Fibroblast of lung (primary cell): ENCODE data around the gene SLC35C1. TPM values are rescaled to one million over a fixed set of nuclear protein-coding genes. Genes with fewer than 3 reads are reported as not detected.
"Not testable (repeated sequence)": the region's sequence is repeated elsewhere in the genome, so short reads cannot be mapped to it uniquely, and the experiment has no call there.

Experiments used
- DNase-seq, 2 donors: peaks; one replicate each; pipeline versions ENCODE4 v3.0.0 to v3.0.0-alpha.2; 2010; ENCODE audit warnings: low read depth in 2 of 2
- H2AFZ ChIP-seq: 2 replicates; pipeline ENCODE4 v1.5.1; 2012; ENCODE audit warnings: low read length, control low read depth, inconsistent platforms
- H3K27ac ChIP-seq: 2 replicates; pipeline ENCODE4 v1.5.1; 2011; ENCODE audit warnings: low read length, control low read depth; ENCODE audit not compliant: insufficient read depth
- H3K27me3 ChIP-seq: 2 replicates; pipeline ENCODE4 v1.5.1; 2011; ENCODE audit warnings: mild to moderate bottlenecking, low read length; ENCODE audit not compliant: control insufficient read depth, insufficient read depth
- H3K36me3 ChIP-seq: 2 replicates; pipeline ENCODE4 v1.5.1; 2011; ENCODE audit warnings: low read length; ENCODE audit not compliant: control insufficient read depth, insufficient read depth
- H3K4me1 ChIP-seq: 2 replicates; pipeline ENCODE4 v1.5.1; 2011; ENCODE audit warnings: low read length; ENCODE audit not compliant: control insufficient read depth, insufficient read depth; ENCODE audit errors: extremely low read depth
- H3K4me2 ChIP-seq: 2 replicates; pipeline ENCODE4 v1.5.1; 2011; ENCODE audit warnings: low read length, control low read depth; ENCODE audit not compliant: insufficient read depth; ENCODE audit errors: extremely low read depth
- H3K4me3 ChIP-seq, 4 experiments: fragments of 200-600 bp in 1 of 4; sonication (generic) in 1 of 4; replicated peaks in 1 of 4; 2 replicates each; pipeline ENCODE4 v1.5.1; 2011 to 2016; ENCODE audit warnings: low read length in 4 of 4, low read depth in 3 of 4, mild to moderate bottlenecking in 3 of 4, control low read depth in 2 of 4, inconsistent platforms in 1 of 4, mixed read lengths in 1 of 4; ENCODE audit not compliant: insufficient read depth in 1 of 4; ENCODE audit errors: control extremely low read depth in 1 of 4
- H3K79me2 ChIP-seq: 2 replicates; pipeline ENCODE4 v1.5.1; 2012; ENCODE audit warnings: mild to moderate bottlenecking, low read length, inconsistent platforms; ENCODE audit not compliant: control insufficient read depth, insufficient read depth
- H3K9ac ChIP-seq: 2 replicates; pipeline ENCODE4 v1.5.1; 2011; ENCODE audit warnings: mild to moderate bottlenecking, low read length, control low read depth; ENCODE audit not compliant: insufficient read depth
- H3K9me3 ChIP-seq: 2 replicates; pipeline ENCODE4 v1.5.1; 2012; ENCODE audit warnings: low read depth, low read length; ENCODE audit not compliant: control insufficient read depth, insufficient read depth
- H4K20me1 ChIP-seq: 2 replicates; pipeline ENCODE4 v1.5.1; 2011; ENCODE audit warnings: low read length; ENCODE audit not compliant: control insufficient read depth, insufficient read depth; ENCODE audit errors: extremely low read depth
- CTCF ChIP-seq, 2 donors: IDR thresholded peaks in 1 of 2; conservative IDR thresholded peaks in 1 of 2; 1 replicate in 1 of 2; 2 replicates in 1 of 2; pipeline ENCODE4 v1.5.1; 2011 to 2012; ENCODE audit warnings: low read length in 2 of 2, control low read depth in 1 of 2, inconsistent platforms in 1 of 2, low read depth in 1 of 2, mild to moderate bottlenecking in 1 of 2
- EZH2 ChIP-seq: IDR thresholded peaks from 2 replicates; pipeline ENCODE4 v1.5.1; 2012; ENCODE audit warnings: low read length, control low read depth, mild to moderate bottlenecking; ENCODE audit errors: missing control alignments
- polyA plus RNA-seq, 2 donors: library from polyadenylated mRNA; depleted of rRNA in 1 of 2; stranded (reverse) in 1 of 2; unstranded in 1 of 2; fragments of >200 nt; gene quantifications; 2 replicates each; pipeline ENCODE4 v1.2.1, GENCODE V29; 2011 to 2012; ENCODE audit warnings: missing spikeins in 1 of 2
- total RNA-seq: library from RNA; depleted of rRNA; stranded (reverse); fragments of >200 nt; gene quantifications from 2 replicates; pipeline ENCODE4 v1.2.1, GENCODE V29; 2014

SLC35C1 gene
- total and polyA plus RNA-seq, 2 donors (not counting 1 experiment from before 2014, with no cell fraction given): 6.7 to 10.4 TPM

- Histone ChIP-seq H4K20me1 (no peaks in the 10 kb centered on the region), H3K4me1 (no peaks in the 10 kb centered on the region), H3K4me3 (no peak overlapping the region), H3K9me3 (no peaks in the 10 kb centered on the region), H3K4me2 (no peak overlapping the region), H3K79me2 (no peaks in the 10 kb centered on the region), H3K9ac (no peak overlapping the region), H3K36me3 (no peaks in the 10 kb centered on the region), H2AFZ (no peak overlapping the region), H3K27ac (no peak overlapping the region), H3K27me3 (peaks cover 17% of the 10 kb centered on the region)
- TF ChIP-seq CTCF (conservative IDR thresholded peaks at IDR 0.05 in 1 of 2, IDR thresholded peaks at IDR 0.05 in 1 of 2; ENCODE audit: low read depth in 1 of 2, low read length in 2 of 2): no peak
- DNase-seq: no peak
Measured at GRCh38 chr11:45833761-45834160, 28.8 kb downstream of the SLC35C1 start.

- Histone ChIP-seq H3K9me3 (no peaks in the 10 kb centered on the region), H3K4me3 (no peak overlapping the region), H3K4me1 (no peaks in the 10 kb centered on the region), H3K79me2 (no peaks in the 10 kb centered on the region), H3K9ac (no peak overlapping the region), H2AFZ (no peak overlapping the region), H3K36me3 (no peaks in the 10 kb centered on the region), H4K20me1 (no peaks in the 10 kb centered on the region), H3K4me2 (no peak overlapping the region), H3K27me3 (peaks cover 16% of the 10 kb centered on the region), H3K27ac (no peak overlapping the region)
- TF ChIP-seq CTCF (conservative IDR thresholded peaks at IDR 0.05 in 1 of 2, IDR thresholded peaks at IDR 0.05 in 1 of 2; ENCODE audit: low read depth in 1 of 2, low read length in 2 of 2) (no peak), EZH2 (no peak)
- DNase-seq: no peak
Measured at GRCh38 chr11:45834298-45834756, 29.4 kb downstream of the SLC35C1 start.

GRCh38 chr11:45839204-45839603 lies 34.3 kb downstream of the SLC35C1 start:
- Histone ChIP-seq H3K4me3 (no peak overlapping the region), H3K36me3 (no peaks in the 10 kb centered on the region), H4K20me1 (no peaks in the 10 kb centered on the region), H3K4me2 (no peak overlapping the region), H3K9me3 (no peaks in the 10 kb centered on the region), H3K79me2 (no peaks in the 10 kb centered on the region), H3K27ac (no peak overlapping the region), H3K9ac (no peak overlapping the region), H2AFZ (no peak overlapping the region), H3K27me3 (peaks cover 8% of the 10 kb centered on the region), H3K4me1 (peaks cover 2% of the 10 kb centered on the region)
- TF ChIP-seq EZH2 (no peak), CTCF (conservative IDR thresholded peaks at IDR 0.05 in 1 of 2, IDR thresholded peaks at IDR 0.05 in 1 of 2; ENCODE audit: low read depth in 1 of 2, low read length in 2 of 2) (no peak)
- no peak for DNase-seq

GRCh38 chr11:45840251-45840650 lies 35.3 kb downstream of the SLC35C1 start:
- not testable (repeated sequence) for H3K27me3 ChIP-seq, H3K27ac ChIP-seq, H3K36me3 ChIP-seq, H3K79me2 ChIP-seq, H3K9ac ChIP-seq, H3K4me2 ChIP-seq, H2AFZ ChIP-seq, H3K4me3 ChIP-seq, H3K4me1 ChIP-seq, DNase-seq, H3K9me3 ChIP-seq, H4K20me1 ChIP-seq
